ENCODE results near the gene MS4A10. TPM values are rescaled to one million over a fixed set of nuclear protein-coding genes. Genes with fewer than 3 reads are reported as not detected.

MS4A10 gene
- total RNA-seq, 1 donor from 2014 or later, result not detected

DNA sequence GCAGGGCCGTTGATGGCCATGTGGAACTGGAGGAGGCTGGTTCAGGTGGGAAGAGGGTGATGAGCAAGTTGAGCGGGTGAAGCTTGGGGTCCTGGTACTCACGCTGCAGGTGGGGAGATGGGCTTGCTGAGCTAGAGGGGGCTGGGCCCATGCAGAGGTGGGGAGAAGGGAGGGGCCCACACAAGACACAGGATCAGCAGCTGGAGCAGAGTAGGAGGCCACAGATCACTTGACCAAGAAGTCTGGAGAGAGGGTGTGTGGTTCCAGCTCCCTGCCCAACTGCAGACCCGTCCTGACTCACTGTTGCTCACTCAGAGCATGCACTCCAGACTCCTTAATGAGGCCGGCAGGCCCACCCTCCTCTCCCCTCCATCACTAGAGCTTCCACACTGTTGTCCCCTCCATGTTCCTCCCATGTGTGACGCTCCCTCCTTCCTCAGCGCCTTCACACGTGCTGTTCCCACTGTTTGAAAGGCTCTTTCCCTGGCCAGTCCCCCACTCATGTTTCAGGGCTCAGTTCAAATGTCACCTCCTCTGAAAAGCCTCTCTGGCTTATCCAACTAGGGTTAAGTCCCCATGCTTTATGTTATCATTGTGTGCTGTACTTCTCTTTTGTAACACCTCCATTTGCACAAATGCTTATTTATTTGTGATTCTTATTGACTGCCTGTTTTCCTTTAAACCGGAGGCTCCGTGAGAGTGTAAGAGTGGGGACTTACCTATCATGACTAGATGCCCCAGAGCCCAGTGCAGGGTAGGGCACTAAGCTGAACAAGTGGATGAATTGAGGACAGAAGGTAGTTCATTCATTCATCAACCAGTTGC is 59.1 kb downstream of the MS4A10 start:
- no peaks in the 10 kb centered on the region for H3K27me3 Mint-ChIP-seq (ENCODE audit: low read depth)
- peaks cover 57% of the 10 kb centered on the region for H3K4me1 Mint-ChIP-seq (ENCODE audit: low read depth)
- no peak overlapping the region for H3K27ac Mint-ChIP-seq (ENCODE audit: unreplicated experiment)
- peak overlapping the region; percentile 82 for H3K4me3 Mint-ChIP-seq (ENCODE audit: unreplicated experiment)
- no peak for DNase-seq (ENCODE audit: low spot score)
- TF ChIP-seq, protein P1, sequence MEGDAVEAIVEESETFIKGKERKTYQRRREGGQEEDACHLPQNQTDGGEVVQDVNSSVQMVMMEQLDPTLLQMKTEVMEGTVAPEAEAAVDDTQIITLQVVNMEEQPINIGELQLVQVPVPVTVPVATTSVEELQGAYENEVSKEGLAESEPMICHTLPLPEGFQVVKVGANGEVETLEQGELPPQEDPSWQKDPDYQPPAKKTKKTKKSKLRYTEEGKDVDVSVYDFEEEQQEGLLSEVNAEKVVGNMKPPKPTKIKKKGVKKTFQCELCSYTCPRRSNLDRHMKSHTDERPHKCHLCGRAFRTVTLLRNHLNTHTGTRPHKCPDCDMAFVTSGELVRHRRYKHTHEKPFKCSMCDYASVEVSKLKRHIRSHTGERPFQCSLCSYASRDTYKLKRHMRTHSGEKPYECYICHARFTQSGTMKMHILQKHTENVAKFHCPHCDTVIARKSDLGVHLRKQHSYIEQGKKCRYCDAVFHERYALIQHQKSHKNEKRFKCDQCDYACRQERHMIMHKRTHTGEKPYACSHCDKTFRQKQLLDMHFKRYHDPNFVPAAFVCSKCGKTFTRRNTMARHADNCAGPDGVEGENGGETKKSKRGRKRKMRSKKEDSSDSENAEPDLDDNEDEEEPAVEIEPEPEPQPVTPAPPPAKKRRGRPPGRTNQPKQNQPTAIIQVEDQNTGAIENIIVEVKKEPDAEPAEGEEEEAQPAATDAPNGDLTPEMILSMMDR (IDR thresholded peaks at IDR 0.05), result no peak
- peaks cover 2% of the 10 kb centered on the region for H3K36me3 Mint-ChIP-seq (ENCODE audit: low read depth)
- H3K9me3 Mint-ChIP-seq (ENCODE audit: low read depth), result no peaks in the 10 kb centered on the region

GRCh38 chr11:60844870-60845221 is 59.7 kb downstream of the MS4A10 start:
- Mint-ChIP-seq H3K4me1 (ENCODE audit: low read depth) (peaks cover 53% of the 10 kb centered on the region), H3K36me3 (ENCODE audit: low read depth) (peaks cover 6% of the 10 kb centered on the region), H3K27me3 (ENCODE audit: low read depth) (no peaks in the 10 kb centered on the region), H3K27ac (ENCODE audit: unreplicated experiment) (peak overlapping the region; percentile 24), H3K4me3 (ENCODE audit: unreplicated experiment) (peak overlapping the region; percentile 82), H3K9me3 (ENCODE audit: low read depth) (no peaks in the 10 kb centered on the region)
- TF ChIP-seq, protein P1 (IDR thresholded peaks at IDR 0.05), result no peak
- DNase-seq (ENCODE audit: low spot score), result no peak

GRCh38 chr11:60845338-60845737 is 60.2 kb downstream of the MS4A10 start:
- DNase-seq (ENCODE audit: low spot score), result no peak
- Mint-ChIP-seq H3K36me3 (ENCODE audit: low read depth) (peaks cover 8% of the 10 kb centered on the region), H3K9me3 (ENCODE audit: low read depth) (no peaks in the 10 kb centered on the region), H3K27ac (ENCODE audit: unreplicated experiment) (no peak overlapping the region), H3K27me3 (ENCODE audit: low read depth) (no peaks in the 10 kb centered on the region), H3K4me1 (ENCODE audit: low read depth) (peaks cover 51% of the 10 kb centered on the region), H3K4me3 (ENCODE audit: unreplicated experiment) (no peak overlapping the region)
- TF ChIP-seq, protein P1 (IDR thresholded peaks at IDR 0.05), result no peak

DNA sequence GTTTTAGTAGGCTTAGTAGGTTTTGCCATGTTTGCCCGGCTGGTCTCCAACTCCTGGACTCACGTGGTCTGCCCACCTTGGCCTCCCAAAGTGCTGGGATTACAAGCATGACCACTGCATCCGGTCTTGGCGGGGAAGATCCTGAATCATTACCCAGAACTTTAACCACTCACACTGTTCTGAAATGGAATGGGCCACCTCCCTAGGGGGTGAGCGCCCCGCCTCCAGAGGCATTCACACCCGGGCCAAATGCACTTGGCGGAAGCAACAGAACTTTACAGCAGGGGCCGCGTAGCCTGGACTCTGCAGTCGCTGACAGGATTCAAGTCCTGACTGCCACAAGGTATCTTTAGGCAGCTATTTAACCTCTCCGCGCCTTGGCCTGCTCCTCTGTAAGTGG is 62.1 kb downstream of the MS4A10 start:
- Mint-ChIP-seq H3K36me3 (ENCODE audit: low read depth) (peaks cover 20% of the 10 kb centered on the region), H3K27ac (ENCODE audit: unreplicated experiment) (no peak overlapping the region), H3K4me3 (ENCODE audit: unreplicated experiment) (no peak overlapping the region), H3K4me1 (ENCODE audit: low read depth) (peaks cover 32% of the 10 kb centered on the region), H3K9me3 (ENCODE audit: low read depth) (no peaks in the 10 kb centered on the region), H3K27me3 (ENCODE audit: low read depth) (no peaks in the 10 kb centered on the region)
- DNase-seq (ENCODE audit: low spot score), result no peak
- TF ChIP-seq, protein P1 (IDR thresholded peaks at IDR 0.05), result no peak

DNA sequence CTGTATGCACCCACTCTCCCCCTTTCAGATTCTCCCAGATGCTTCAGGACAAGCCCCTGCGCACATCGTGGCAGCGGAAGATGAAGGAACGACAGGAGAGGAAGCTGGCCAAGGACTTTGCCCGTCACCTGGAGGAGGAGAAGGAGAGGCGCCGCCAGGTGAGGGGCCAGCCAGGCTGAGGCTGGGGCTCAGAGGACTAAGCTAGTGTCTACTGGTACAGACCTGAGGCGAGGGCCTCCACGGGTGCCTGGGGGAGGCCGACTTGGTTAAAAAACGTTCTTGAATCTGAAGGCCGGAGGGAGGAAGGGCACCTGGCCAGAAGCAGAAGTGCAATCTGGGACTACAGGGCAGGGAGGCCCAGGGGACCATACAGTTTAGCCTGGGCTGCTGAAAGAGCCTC is 62.8 kb downstream of the MS4A10 start:
- peaks cover 20% of the 10 kb centered on the region for H3K36me3 Mint-ChIP-seq (ENCODE audit: low read depth)
- no peaks in the 10 kb centered on the region for H3K9me3 Mint-ChIP-seq (ENCODE audit: low read depth)
- H3K4me1 Mint-ChIP-seq (ENCODE audit: low read depth), result peaks cover 26% of the 10 kb centered on the region
- TF ChIP-seq, protein P1 (IDR thresholded peaks at IDR 0.05), result no peak
- no peak overlapping the region for H3K4me3 Mint-ChIP-seq (ENCODE audit: unreplicated experiment)
- H3K27me3 Mint-ChIP-seq (ENCODE audit: low read depth), result no peaks in the 10 kb centered on the region
- H3K27ac Mint-ChIP-seq (ENCODE audit: unreplicated experiment), result no peak overlapping the region
- DNase-seq (ENCODE audit: low spot score), result no peak

Measured in chondrocyte (in vitro differentiated cells).